Vagina (tissue), 2 donors: ENCODE measurements around the gene DLX2.

Experiments used
- POLR2A ChIP-seq, 2 donors: fragments of 450-650 bp; IDR thresholded peaks; one replicate each; pipeline ENCODE4 v1.6.1; 2017; ENCODE audit warnings: antibody characterized with exemption in 2 of 2, mild to moderate bottlenecking in 2 of 2, moderate library complexity in 2 of 2
- TF ChIP-seq, protein P1 (sequence below), 3 experiments: fragments of 450-650 bp in 2 of 3; fragments of 200-600 bp in 1 of 3; sonication (generic) in 1 of 3; IDR thresholded peaks; one replicate each; pipeline ENCODE4 v1.5.1; 2017 to 2019; ENCODE audit warnings: antibody characterized with exemption in 3 of 3, mild to moderate bottlenecking in 2 of 3, moderate library complexity in 2 of 3

DNA sequence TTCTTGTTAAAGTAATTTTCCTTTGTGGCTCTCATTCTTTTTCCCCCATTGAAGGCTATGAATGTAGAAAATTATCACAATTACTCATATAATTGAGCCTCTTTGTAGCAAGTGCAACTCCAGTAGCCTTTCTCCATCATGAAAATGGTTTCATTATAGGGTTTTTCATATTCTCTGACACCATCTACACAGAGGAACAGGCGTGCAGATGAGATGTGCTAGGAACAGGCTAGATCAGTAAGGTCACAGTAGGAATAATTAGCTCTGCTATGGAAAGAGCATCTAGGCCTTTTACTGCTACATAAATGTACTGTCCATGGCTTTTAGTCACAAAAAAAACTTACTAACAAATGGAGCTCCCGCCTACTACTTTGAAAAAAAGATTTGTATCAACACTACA lies 30.0 kb downstream of the DLX2 start:
- TF ChIP-seq, protein P1, sequence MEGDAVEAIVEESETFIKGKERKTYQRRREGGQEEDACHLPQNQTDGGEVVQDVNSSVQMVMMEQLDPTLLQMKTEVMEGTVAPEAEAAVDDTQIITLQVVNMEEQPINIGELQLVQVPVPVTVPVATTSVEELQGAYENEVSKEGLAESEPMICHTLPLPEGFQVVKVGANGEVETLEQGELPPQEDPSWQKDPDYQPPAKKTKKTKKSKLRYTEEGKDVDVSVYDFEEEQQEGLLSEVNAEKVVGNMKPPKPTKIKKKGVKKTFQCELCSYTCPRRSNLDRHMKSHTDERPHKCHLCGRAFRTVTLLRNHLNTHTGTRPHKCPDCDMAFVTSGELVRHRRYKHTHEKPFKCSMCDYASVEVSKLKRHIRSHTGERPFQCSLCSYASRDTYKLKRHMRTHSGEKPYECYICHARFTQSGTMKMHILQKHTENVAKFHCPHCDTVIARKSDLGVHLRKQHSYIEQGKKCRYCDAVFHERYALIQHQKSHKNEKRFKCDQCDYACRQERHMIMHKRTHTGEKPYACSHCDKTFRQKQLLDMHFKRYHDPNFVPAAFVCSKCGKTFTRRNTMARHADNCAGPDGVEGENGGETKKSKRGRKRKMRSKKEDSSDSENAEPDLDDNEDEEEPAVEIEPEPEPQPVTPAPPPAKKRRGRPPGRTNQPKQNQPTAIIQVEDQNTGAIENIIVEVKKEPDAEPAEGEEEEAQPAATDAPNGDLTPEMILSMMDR (IDR thresholded peaks at IDR 0.05), result no peak
- no peak for TF ChIP-seq POLR2A (IDR thresholded peaks at IDR 0.05)
